ENCODE measurements around the gene TBC1D21. TPM values are rescaled to one million over a fixed set of nuclear protein-coding genes. Genes with fewer than 3 reads are reported as not detected.

Gene TBC1D21
- total RNA-seq, 1 donor from 2014 or later, result not detected

- peak overlapping the region; percentile 53 for H3K4me3 ChIP-seq (ENCODE audit: low read depth, low read length)
- DNase-seq (ENCODE audit: low read depth), result no peak
- H3K36me3 ChIP-seq (ENCODE audit: control insufficient read depth, insufficient read depth, low read length), result no peaks in the 10 kb centered on the region
- peak; percentile 66 for TF ChIP-seq CTCF (IDR thresholded peaks at IDR 0.05; ENCODE audit: insufficient read depth, low read length, severe bottlenecking)
- no peaks in the 10 kb centered on the region for H3K27me3 ChIP-seq (ENCODE audit: control insufficient read depth, insufficient read depth, low read length)
- no peak for FAIRE-seq
Observed at GRCh38 chr15:73927476-73928240, 54.3 kb downstream of the TBC1D21 start.

DNA sequence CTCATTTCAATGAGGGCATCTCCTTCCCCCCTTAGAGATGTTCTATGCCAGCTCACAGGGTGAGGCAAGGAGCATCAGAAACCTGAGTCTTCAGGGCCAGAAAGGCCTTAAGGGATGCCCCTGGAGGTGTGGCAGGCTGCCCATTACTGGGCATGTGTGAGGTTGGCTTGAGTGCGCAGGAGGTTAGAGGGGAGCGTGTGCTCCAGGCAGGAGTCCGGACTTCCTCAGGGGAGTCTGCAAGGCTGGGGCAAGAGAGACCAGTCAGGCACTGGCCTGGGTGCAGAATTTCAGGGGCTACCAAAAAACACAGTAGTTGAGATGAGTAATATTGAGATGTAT, 54.8 kb downstream of the TBC1D21 start:
- DNase-seq (ENCODE audit: low read depth) (no peak), FAIRE-seq (no peak)
- H3K36me3 ChIP-seq (ENCODE audit: control insufficient read depth, insufficient read depth, low read length), result no peaks in the 10 kb centered on the region
- peak overlapping the region; percentile 53 for H3K4me3 ChIP-seq (ENCODE audit: low read depth, low read length)
- no peak for TF ChIP-seq CTCF (IDR thresholded peaks at IDR 0.05; ENCODE audit: insufficient read depth, low read length, severe bottlenecking)
- no peaks in the 10 kb centered on the region for H3K27me3 ChIP-seq (ENCODE audit: control insufficient read depth, insufficient read depth, low read length)

- DNase-seq (ENCODE audit: low read depth) (no peak), FAIRE-seq (peak; percentile 75)
- H3K4me3 ChIP-seq (ENCODE audit: low read depth, low read length), result no peak overlapping the region
Observed at GRCh38 chr15:73928971-73929627, 55.7 kb downstream of the TBC1D21 start.

DNA sequence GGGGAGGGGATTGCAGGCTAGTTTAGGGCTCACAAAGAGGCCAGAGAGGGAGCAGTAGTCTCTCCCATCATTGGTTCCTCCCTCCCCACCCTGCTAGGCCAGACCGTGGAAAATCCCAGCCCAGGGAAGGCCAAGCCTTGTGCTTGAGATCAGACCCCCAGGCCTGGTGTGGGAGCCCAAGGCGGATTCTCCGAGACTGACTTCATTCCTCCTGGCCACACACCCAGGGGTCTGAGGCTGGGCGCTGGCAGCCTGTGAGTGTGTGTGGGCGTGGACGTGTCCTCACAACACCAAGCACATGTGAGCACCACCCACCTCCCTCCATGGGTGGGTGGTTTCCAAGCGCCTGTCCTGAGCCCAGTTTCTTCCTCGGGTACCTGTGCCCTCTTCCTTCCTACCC, 57.0 kb downstream of the TBC1D21 start:
- DNase-seq (ENCODE audit: low read depth) (no peak), FAIRE-seq (peak; percentile 32)
- TF ChIP-seq CTCF (IDR thresholded peaks at IDR 0.05; ENCODE audit: insufficient read depth, low read length, severe bottlenecking), result no peak
- no peaks in the 10 kb centered on the region for H3K36me3 ChIP-seq (ENCODE audit: control insufficient read depth, insufficient read depth, low read length)
- H3K27me3 ChIP-seq (ENCODE audit: control insufficient read depth, insufficient read depth, low read length), result no peaks in the 10 kb centered on the region
- H3K4me3 ChIP-seq (ENCODE audit: low read depth, low read length), result no peak overlapping the region

More at GRCh38 chr15:73928971-73929627, 55.7 kb downstream of the TBC1D21 start:
- Histone ChIP-seq H3K36me3 (ENCODE audit: control insufficient read depth, insufficient read depth, low read length) (no peaks in the 10 kb centered on the region), H3K27me3 (ENCODE audit: control insufficient read depth, insufficient read depth, low read length) (no peaks in the 10 kb centered on the region)
- TF ChIP-seq CTCF (IDR thresholded peaks at IDR 0.05; ENCODE audit: insufficient read depth, low read length, severe bottlenecking), result no peak

DNA sequence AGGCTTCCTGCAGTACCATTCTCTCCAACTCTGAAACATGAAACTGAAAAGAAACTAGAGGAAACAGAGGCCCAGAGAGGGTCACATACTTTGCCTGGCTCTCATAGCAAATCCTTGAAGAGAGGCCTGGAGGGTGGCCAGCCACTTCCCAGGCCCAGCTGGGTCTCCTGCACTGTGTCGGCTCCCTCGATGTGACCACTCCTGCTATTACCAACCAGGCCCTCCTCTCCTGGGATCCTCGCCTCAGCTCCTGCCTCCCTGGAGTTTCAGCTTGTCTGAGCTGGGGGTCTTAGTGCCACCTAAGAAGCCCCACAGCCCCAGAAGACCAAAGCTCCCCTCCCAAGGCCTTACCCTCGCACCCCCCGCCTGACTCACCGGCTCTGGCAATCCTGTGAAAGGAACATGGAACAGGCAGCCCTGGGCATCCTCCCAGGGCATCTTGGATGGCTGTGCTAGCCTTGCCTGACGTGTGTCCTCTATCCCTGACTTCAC, 57.5 kb downstream of the TBC1D21 start:
- H3K4me3 ChIP-seq (ENCODE audit: low read depth, low read length), result no peak overlapping the region
- TF ChIP-seq CTCF (IDR thresholded peaks at IDR 0.05; ENCODE audit: insufficient read depth, low read length, severe bottlenecking), result no peak
- H3K27me3 ChIP-seq (ENCODE audit: control insufficient read depth, insufficient read depth, low read length), result no peaks in the 10 kb centered on the region
- FAIRE-seq (no peak), DNase-seq (ENCODE audit: low read depth) (no peak)
- no peaks in the 10 kb centered on the region for H3K36me3 ChIP-seq (ENCODE audit: control insufficient read depth, insufficient read depth, low read length)
